ENCODE data around the gene RRAGC. TPM values are rescaled to one million over a fixed set of nuclear protein-coding genes. Genes with fewer than 3 reads are reported as not detected.
"Not testable (repeated sequence)": the region's sequence is repeated elsewhere in the genome, so short reads cannot be mapped to it uniquely, and the experiment has no call there.

Gene RRAGC
- total and polyA plus RNA-seq, 3 experiments from 2014 or later = 10.3 to 21.9 (median 20.6) TPM

GRCh38 chr1:38845088-38845487, 14.5 kb downstream of the RRAGC start:
- DNase-seq; H3K9me3 ChIP-seq (ENCODE audit: low read length); POLR2A ChIA-PET; H3K27me3 Mint-ChIP-seq; H3K4me1 ChIP-seq (ENCODE audit: insufficient read depth, low read length); H3K27ac Mint-ChIP-seq; H3K36me3 ChIP-seq (ENCODE audit: insufficient read depth, low read length); H3K27me3 ChIP-seq (ENCODE audit: insufficient read depth, low read length, poor library complexity, severe bottlenecking); H3K4me3 Mint-ChIP-seq; H3K4me3 ChIP-seq (ENCODE audit: low read length); H3K27ac ChIP-seq (ENCODE audit: low read depth, low read length); H3K9me3 Mint-ChIP-seq: not testable (repeated sequence)
- Mint-ChIP-seq H3K36me3 (peaks cover 6 to 75% (median 26%) of the 10 kb centered on the region in 3 donors), H3K4me1 (peaks cover 14 to 40% (median 25%) of the 10 kb centered on the region in 3 donors)
- CTCF ChIA-PET = interaction anchor here (0.6 to 1.8 kb wide), 2 partner anchors 10 to 714 kb away, joined by 3 to 5 read pairs; no protein-coding TSS in a partner anchor

DNA sequence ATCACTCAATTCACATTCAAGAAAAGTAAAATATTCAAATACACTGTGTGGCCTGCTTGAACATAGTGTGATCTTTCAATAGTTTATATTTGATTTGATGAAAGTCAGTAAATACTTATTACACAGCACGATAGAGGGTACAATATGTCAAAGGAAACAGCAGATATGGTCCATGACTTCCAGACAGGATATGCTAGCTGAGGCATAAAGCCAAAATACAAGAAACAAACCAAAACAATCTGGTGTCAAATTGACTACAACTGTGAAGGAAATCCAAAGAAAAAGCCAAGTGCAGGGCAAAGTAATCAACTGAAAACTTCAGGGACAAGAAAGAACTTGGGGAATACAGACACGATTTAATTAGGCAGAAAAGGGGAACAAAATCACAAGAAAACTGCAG, 19.3 kb downstream of the RRAGC start:
- Histone ChIP-seq H3K4me1 (ENCODE audit: insufficient read depth, low read length) (no peaks in the 10 kb centered on the region), H3K9me3 (ENCODE audit: low read length) (no peaks in the 10 kb centered on the region), H3K27me3 (ENCODE audit: insufficient read depth, low read length, poor library complexity, severe bottlenecking) (no peaks in the 10 kb centered on the region), H3K4me3 (ENCODE audit: low read length) (no peak overlapping the region), H3K27ac (ENCODE audit: low read depth, low read length) (no peak overlapping the region), H3K36me3 (ENCODE audit: insufficient read depth, low read length) (peaks cover 17% of the 10 kb centered on the region)
- POLR2A ChIA-PET = interaction anchor here (0.6 kb wide), 1 partner anchor 213 kb away, joined by 3 read pairs; no protein-coding TSS in a partner anchor
- Mint-ChIP-seq H3K4me1 (peaks cover 14 to 22% (median 17%) of the 10 kb centered on the region in 3 donors), H3K27me3 (no peaks in the 10 kb centered on the region), H3K9me3 (no peaks in the 10 kb centered on the region), H3K36me3 (peaks cover 5 to 67% (median 30%) of the 10 kb centered on the region in 3 donors), H3K4me3 (no peak overlapping the region), H3K27ac (peak overlapping the region in 5 of 8 donors; percentile 14 to 34 (median 27))
- DNase-seq = no peak
- CTCF ChIA-PET = no interaction called here

DNA sequence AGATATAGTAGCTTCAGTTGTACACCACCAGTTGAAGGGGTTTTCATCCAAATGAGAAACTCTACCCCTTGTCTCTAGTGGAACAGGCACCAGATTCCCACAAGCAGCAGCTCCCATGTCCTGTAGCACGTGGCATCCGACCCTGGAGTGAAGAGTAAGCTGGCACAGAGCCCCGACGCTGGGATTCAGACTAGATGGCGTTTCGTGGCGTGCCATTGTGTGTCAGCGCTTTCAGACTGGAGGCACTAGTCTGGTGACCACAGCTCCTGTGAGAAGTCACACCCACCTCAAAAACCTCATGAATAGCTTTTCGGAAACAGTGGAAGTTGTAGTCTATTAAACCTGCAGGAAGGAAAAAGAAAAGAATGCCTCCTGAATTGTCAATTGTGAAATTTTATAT, 20.2 kb downstream of the RRAGC start:
- peaks cover 0 to 58% (median 24%) of the 10 kb centered on the region in 3 donors for H3K36me3 Mint-ChIP-seq
- Histone ChIP-seq H3K4me1 (ENCODE audit: insufficient read depth, low read length) (no peaks in the 10 kb centered on the region), H3K9me3 (ENCODE audit: low read length) (no peaks in the 10 kb centered on the region), H3K4me3 (ENCODE audit: low read length) (no peak overlapping the region), H3K36me3 (ENCODE audit: insufficient read depth, low read length) (peaks cover 17% of the 10 kb centered on the region), H3K27me3 (ENCODE audit: insufficient read depth, low read length, poor library complexity, severe bottlenecking) (no peaks in the 10 kb centered on the region), H3K27ac (ENCODE audit: low read depth, low read length) (no peak overlapping the region)
- no peaks in the 10 kb centered on the region for H3K27me3 Mint-ChIP-seq
- ChIA-PET POLR2A (no interaction called here), CTCF (no interaction called here)
- DNase-seq = no peak
- H3K4me1 Mint-ChIP-seq = peaks cover 15 to 21% (median 20%) of the 10 kb centered on the region in 3 donors
- no peak overlapping the region for H3K4me3 Mint-ChIP-seq
- H3K27ac Mint-ChIP-seq = peak overlapping the region in 1 of 8 donors; percentile 54
- no peaks in the 10 kb centered on the region for H3K9me3 Mint-ChIP-seq

DNA sequence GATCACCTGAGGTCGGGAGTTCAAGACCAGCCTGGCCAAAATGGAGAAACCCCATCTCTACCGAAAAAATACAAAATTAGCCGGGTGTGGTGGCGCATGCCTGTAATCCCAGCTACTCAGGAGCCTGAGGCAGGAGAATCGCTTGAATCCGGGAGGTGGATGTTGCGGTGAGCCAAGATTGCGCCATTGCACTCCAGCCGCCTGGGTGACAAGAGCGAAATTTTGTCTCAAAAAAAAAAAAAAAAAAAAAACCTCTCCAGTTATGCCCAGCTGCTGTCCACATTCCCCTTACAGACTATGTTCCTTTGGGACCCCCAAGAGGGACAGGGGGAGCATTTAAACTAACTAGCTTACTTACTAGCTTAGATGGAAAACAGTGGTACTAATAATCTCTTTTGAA, 23.3 kb downstream of the RRAGC start:
- H3K36me3 ChIP-seq (ENCODE audit: insufficient read depth, low read length) = peaks cover 17% of the 10 kb centered on the region
- H3K4me3 Mint-ChIP-seq; DNase-seq; H3K4me1 Mint-ChIP-seq; H3K4me1 ChIP-seq (ENCODE audit: insufficient read depth, low read length); H3K4me3 ChIP-seq (ENCODE audit: low read length); H3K9me3 ChIP-seq (ENCODE audit: low read length); H3K27me3 Mint-ChIP-seq; CTCF ChIA-PET; H3K9me3 Mint-ChIP-seq; H3K27me3 ChIP-seq (ENCODE audit: insufficient read depth, low read length, poor library complexity, severe bottlenecking); H3K27ac Mint-ChIP-seq; H3K27ac ChIP-seq (ENCODE audit: low read depth, low read length); POLR2A ChIA-PET: not testable (repeated sequence)
- H3K36me3 Mint-ChIP-seq = peaks cover 0 to 34% (median 14%) of the 10 kb centered on the region in 3 donors

- peak in 4 of 5 donors; percentile 27 to 66 (median 57) for DNase-seq
- POLR2A ChIA-PET = no interaction called here
- peaks cover 0 to 26% (median 9%) of the 10 kb centered on the region in 3 donors for H3K36me3 Mint-ChIP-seq
Observed at GRCh38 chr1:38834937-38835827, 24.4 kb downstream of the RRAGC start.

GRCh38 chr1:38834221-38834782, 25.3 kb downstream of the RRAGC start:
- Mint-ChIP-seq H3K27ac (no peak overlapping the region), H3K4me1 (peaks cover 0 to 2% (median 2%) of the 10 kb centered on the region in 3 donors), H3K27me3 (peaks cover 13 to 21% of the 10 kb centered on the region in 2 donors), H3K9me3 (no peaks in the 10 kb centered on the region), H3K36me3 (peaks cover 0 to 18% (median 6%) of the 10 kb centered on the region in 3 donors), H3K4me3 (no peak overlapping the region)
- no peaks in the 10 kb centered on the region for H3K9me3 ChIP-seq (ENCODE audit: low read length)
- no peaks in the 10 kb centered on the region for H3K27me3 ChIP-seq (ENCODE audit: insufficient read depth, low read length, poor library complexity, severe bottlenecking)
- H3K4me1 ChIP-seq (ENCODE audit: insufficient read depth, low read length) = no peaks in the 10 kb centered on the region
- no peak for DNase-seq
- POLR2A ChIA-PET = no interaction called here
- H3K27ac ChIP-seq (ENCODE audit: low read depth, low read length) = no peak overlapping the region
- H3K4me3 ChIP-seq (ENCODE audit: low read length) = no peak overlapping the region
- peaks cover 14% of the 10 kb centered on the region for H3K36me3 ChIP-seq (ENCODE audit: insufficient read depth, low read length)
- CTCF ChIA-PET = interaction anchor here (0.8 to 1.5 kb wide), 6 partner anchors 11 to 807 kb away, joined by 3 to 4 read pairs (median 3); no protein-coding TSS in a partner anchor

More at GRCh38 chr1:38834937-38835827, 24.4 kb downstream of the RRAGC start:
- no peaks in the 10 kb centered on the region for H3K9me3 Mint-ChIP-seq
- peaks cover 17% of the 10 kb centered on the region for H3K36me3 ChIP-seq (ENCODE audit: insufficient read depth, low read length)
- CTCF ChIA-PET = interaction anchor here (0.5 to 1.5 kb wide), 9 partner anchors 11 to 808 kb away, joined by 3 to 5 read pairs (median 3); no protein-coding TSS in a partner anchor
- H3K4me3 ChIP-seq (ENCODE audit: low read length) = no peak overlapping the region
- no peaks in the 10 kb centered on the region for H3K27me3 ChIP-seq (ENCODE audit: insufficient read depth, low read length, poor library complexity, severe bottlenecking)
- H3K27ac ChIP-seq (ENCODE audit: low read depth, low read length) = no peak overlapping the region
- no peaks in the 10 kb centered on the region for H3K4me1 ChIP-seq (ENCODE audit: insufficient read depth, low read length)
- H3K9me3 ChIP-seq (ENCODE audit: low read length) = no peaks in the 10 kb centered on the region
- H3K27me3 Mint-ChIP-seq = peaks cover 10 to 13% of the 10 kb centered on the region in 2 donors
- H3K4me1 Mint-ChIP-seq = peaks cover under 1 to 3% (median 2%) of the 10 kb centered on the region in 3 donors
- no peak overlapping the region for H3K4me3 Mint-ChIP-seq
- H3K27ac Mint-ChIP-seq = no peak overlapping the region

DNA sequence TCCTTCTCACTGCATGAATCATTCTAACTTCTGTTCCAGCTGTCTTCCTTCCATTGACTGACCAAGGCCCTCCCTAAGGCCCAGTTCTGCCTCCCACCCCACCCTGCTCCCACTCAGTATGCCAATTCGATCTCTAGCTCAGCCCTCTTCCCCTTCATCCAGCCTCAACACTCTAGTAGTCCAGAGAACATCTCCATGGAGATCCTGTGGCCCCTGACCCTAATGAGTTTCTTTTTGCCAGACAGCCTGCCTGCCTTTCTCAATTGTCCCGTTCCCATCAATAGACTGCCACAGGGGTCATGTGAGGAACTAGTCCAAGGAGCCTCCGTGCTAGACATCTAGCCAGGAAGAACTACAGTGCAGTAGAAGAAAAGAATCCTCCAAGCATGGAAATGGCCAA, 26.4 kb downstream of the RRAGC start:
- H3K4me3 ChIP-seq (ENCODE audit: low read length) = no peak overlapping the region
- H3K27ac ChIP-seq (ENCODE audit: low read depth, low read length) = no peak overlapping the region
- POLR2A ChIA-PET = no interaction called here
- peaks cover 3% of the 10 kb centered on the region for H3K36me3 ChIP-seq (ENCODE audit: insufficient read depth, low read length)
- Mint-ChIP-seq H3K4me3 (no peak overlapping the region), H3K27me3 (peaks cover 13 to 26% of the 10 kb centered on the region in 2 donors), H3K4me1 (peaks cover 0 to 2% (median 2%) of the 10 kb centered on the region in 3 donors), H3K36me3 (peaks cover 0 to 8% (median 0%) of the 10 kb centered on the region in 3 donors), H3K27ac (peak overlapping the region in 1 of 8 donors; percentile 4), H3K9me3 (no peaks in the 10 kb centered on the region)
- H3K9me3 ChIP-seq (ENCODE audit: low read length) = no peaks in the 10 kb centered on the region
- CTCF ChIA-PET = no interaction called here
- no peaks in the 10 kb centered on the region for H3K4me1 ChIP-seq (ENCODE audit: insufficient read depth, low read length)
- no peaks in the 10 kb centered on the region for H3K27me3 ChIP-seq (ENCODE audit: insufficient read depth, low read length, poor library complexity, severe bottlenecking)
- no peak for DNase-seq

GRCh38 chr1:38832370-38832734, 27.2 kb downstream of the RRAGC start:
- H3K4me3 ChIP-seq (ENCODE audit: low read length) = no peak overlapping the region
- H3K27me3 ChIP-seq (ENCODE audit: insufficient read depth, low read length, poor library complexity, severe bottlenecking) = no peaks in the 10 kb centered on the region
- Mint-ChIP-seq H3K36me3 (peaks cover 0 to 2% (median 0%) of the 10 kb centered on the region in 3 donors), H3K9me3 (no peaks in the 10 kb centered on the region), H3K4me3 (no peak overlapping the region), H3K27ac (no peak overlapping the region), H3K27me3 (peaks cover 13 to 30% of the 10 kb centered on the region in 2 donors), H3K4me1 (peaks cover 0 to 2% (median 2%) of the 10 kb centered on the region in 3 donors)
- DNase-seq = no peak
- POLR2A ChIA-PET = no interaction called here
- H3K27ac ChIP-seq (ENCODE audit: low read depth, low read length) = no peak overlapping the region
- H3K36me3 ChIP-seq (ENCODE audit: insufficient read depth, low read length) = no peaks in the 10 kb centered on the region
- H3K9me3 ChIP-seq (ENCODE audit: low read length) = no peaks in the 10 kb centered on the region
- CTCF ChIA-PET = interaction anchor here (1.1 kb wide), 1 partner anchor 14 kb away, joined by 3 read pairs; no protein-coding TSS in a partner anchor
- no peaks in the 10 kb centered on the region for H3K4me1 ChIP-seq (ENCODE audit: insufficient read depth, low read length)

Data from CD8-positive, alpha-beta memory T cell (primary cell).